HG02763 (cell line): ENCODE data around the gene FANCL.
"Not testable (repeated sequence)": the region's sequence is repeated elsewhere in the genome, so short reads cannot be mapped to it uniquely, and the experiment has no call there.

Source experiments
- ATAC-seq: cut with Tn5 transposase; IDR thresholded peaks from one replicate; pipeline ENCODE4 v1.9.1; 2021; ENCODE audit warnings: mild to moderate bottlenecking, moderate library complexity; ENCODE audit not compliant: unreplicated experiment

FANCL gene

DNA sequence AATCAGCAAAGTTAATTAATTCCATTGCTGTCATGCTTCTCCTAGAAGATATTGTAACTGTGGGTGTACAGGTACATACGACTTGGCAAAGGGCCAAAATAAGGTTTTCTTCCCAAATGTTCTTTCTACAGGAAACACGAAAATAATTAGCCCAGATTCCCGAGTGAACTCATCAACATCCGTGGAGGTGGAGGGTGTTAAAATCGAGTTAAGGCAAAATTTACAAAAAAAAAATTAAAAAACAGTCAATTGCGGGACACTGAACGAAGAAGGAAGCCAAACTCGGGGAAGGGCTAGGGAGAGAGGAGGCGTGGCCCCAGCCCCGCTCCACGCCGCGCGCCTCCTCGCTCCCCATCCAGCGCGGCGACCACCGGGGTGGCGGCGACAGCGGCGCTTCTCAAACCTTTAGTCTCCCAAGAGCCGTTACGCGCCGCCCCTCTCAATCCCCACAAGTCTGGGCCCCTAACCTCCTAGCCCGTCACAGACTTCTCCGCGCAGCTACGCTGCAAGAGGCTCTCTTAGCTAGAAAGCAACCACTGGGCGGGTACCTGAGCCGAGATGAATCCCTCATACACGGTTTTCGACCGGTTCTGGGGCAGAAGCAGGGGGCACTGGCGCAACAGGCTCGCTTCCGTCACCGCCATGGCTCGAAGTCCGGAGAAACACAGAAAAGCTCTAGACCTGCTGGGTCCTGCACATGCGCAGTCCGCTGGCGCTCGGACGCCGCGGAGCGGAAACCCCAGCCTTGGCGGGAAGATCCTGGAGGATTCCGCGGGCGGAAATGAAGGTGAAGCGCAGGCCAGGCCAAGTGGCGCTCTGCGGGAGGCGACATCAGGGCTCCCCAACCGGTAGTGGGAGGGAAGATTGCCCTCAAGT, at the start of gene FANCL:
FANCL (minus strand) TSS at position 656 of the 876 bp plus-strand sequence; CDS start at position 644, 12 bp downstream.
- peak; percentile 82 for ATAC-seq

DNA sequence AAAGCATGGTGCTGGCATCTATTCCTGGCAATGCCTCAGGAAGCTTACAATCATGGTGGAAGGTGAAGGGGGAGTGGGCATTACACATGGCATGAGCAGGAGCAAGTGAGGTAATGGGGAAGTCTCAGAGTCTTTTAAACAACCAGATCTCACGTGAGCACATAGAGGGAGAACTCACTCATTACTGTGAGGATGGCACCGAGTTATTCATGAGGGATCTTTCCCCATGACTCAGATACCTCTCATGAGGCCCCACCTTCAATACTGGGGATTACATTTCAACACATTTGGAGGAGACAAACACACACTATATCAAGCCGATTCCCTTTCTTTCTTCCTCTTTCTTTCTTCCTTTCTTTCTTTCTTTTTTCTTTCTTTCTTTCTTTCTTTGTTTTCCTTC, 47.9 kb upstream of the FANCL start:
- no peak for ATAC-seq

DNA sequence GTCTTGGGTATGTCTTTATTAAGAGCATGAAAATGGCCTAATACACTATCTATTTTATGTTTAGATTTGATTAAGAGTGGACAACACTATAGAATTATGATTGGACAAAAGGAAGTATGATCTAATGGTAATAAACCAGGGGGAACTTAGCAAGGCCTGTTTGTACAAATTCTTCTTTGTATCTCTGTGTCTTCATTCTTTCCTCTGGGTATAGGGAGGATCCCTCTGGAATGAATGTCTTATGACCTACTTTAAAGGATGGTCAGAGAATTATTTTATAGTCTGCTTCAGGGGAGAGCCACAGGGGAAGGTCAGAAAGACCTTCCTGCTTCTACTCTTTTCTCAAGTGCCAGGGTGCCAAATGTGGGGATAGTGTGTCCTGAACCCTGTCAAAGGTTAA, 42.8 kb upstream of the FANCL start:
- ATAC-seq = no peak

DNA sequence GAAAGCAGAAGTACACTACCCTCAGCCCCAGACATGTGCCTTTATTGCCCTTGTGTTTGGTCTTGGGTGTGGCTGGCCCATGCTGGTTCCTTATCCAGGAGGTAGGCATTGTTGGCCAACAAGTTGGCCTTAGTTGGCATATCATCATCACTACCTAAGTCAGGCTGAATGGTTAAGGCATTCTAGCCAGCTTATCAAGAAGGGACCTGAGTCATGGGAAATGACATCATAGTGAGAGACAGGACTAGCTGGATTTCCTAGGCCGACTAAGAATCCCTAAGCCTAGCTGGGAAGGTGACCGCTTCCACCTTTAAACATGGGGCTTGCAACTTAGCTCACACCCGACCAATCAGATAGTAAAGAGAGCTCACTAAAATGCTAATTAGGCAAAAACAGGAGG, 34.0 kb upstream of the FANCL start:
- not testable (repeated sequence) for ATAC-seq

DNA sequence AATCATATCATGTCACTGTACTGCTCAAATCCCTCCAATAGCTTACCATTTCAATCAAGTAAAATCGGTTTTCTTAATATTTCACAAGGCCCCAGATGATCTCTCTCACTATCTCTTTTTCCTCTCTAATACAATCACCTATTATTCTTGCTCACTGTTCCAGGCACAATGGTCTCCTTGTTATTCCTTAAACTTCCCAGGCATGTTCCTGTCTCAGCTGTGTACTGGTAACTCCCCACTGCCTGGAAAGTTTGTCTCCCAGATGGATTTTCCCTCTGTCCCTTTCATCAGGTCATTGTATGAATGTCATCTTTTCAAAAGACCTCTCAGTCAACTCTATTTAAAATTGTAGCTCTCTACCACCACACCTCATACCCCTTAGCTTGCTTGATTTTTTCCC, 30.7 kb upstream of the FANCL start:
- ATAC-seq = no peak

DNA sequence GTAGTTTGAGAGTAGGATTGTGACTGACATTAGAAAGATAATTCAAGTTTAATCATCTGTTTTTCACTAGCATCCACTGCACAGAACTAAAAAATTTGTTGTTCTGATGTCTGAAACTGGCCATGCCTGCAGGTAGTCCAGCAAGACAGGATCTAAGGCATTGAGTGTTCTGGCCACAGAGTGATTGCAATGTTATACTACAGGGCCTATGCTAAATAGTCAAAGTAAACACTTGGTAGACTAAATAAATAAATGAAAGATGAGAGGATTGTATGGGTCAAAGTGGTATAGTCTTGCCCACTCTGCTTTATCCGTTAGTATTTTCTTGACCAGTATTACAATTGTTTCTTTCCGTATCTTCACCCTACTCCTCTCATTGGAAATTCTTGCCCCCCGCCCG, 27.6 kb upstream of the FANCL start:
- no peak for ATAC-seq

DNA sequence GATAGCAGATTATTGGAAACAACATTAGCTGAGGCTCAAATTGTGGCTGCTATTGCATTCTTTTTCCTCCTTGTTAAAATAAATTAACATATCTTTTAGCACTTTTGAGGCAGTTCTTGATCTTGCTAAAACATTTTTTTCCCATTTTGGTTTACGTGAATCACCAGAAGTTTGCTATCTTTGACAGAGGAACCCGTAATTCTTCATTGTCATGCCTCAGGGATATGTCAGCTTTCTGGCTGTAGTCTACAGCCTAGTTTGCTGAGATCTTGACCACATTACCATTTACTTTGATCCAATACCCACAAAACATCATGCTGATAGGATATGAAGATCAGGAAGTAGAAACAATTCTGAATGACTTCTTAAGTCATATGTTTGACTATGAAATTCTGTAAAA, 25.1 kb upstream of the FANCL start:
- ATAC-seq = no peak

DNA sequence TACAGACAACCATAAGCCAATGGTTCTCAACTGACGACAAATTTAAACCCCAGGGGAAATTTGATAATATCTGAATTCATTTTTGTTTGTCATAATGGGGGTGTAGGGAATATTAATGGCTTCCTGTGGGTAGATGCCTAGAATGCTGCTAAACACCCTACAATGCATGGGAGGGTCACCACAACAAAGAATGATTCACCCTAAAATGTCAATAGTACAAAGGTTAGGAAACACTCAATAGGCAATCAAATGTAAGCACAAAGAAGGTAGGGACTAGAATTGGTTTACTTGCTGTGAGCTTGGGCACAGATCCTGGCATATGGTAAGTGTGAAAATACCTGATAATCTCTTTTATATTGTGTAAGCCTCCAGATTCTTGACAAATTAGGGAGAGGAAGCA, 20.1 kb upstream of the FANCL start:
- no peak for ATAC-seq

DNA sequence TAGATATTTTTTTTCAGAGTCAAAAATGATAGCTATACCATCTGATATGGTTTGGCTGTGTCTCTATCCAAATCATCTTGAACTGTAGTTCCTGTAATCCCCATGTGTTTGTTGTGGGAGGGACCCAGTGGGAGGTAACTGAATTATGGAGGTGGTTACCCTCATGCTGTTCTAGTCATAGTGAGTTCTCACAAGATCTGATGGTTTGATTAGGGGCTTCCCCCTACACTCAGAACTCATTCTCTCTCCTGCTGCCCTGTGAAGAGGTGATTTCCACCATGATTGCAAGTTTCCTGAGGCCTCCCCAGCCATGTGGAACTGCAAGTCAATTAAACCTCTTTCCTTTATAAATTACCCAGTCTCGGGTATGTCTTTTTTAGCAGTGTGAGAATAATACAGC, 17.3 kb upstream of the FANCL start:
- ATAC-seq = not testable (repeated sequence)

DNA sequence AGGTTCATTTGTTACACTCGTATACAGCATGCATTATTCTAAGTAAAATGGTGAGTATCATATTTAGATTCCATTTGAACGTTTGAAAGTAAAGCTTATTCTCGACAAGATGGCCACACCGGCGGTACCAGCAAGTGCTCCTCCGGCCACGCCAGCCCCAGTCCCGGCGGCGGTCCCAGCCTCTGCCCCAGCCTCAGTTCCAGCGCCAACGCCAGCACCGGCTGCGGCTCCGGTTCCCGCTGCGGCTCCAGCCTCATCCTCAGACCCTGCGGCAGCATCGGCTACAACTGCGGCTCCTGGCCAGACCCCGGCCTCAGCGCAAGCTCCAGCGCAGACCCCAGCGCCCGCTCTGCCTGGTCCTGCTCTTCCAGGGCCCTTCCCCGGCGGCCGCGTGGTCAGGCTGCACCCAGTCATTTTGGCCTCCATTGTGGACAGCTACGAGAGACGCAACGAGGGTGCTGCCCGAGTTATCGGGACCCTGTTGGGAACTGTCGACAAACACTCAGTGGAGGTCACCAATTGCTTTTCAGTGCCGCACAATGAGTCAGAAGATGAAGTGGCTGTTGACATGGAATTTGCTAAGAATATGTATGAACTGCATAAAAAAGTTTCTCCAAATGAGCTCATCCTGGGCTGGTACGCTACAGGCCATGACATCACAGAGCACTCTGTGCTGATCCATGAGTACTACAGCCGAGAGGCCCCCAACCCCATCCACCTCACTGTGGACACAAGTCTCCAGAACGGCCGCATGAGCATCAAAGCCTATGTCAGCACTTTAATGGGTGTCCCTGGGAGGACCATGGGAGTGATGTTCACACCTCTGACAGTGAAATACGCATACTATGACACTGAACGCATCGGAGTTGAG, 10.4 kb upstream of the FANCL start:
- ATAC-seq = not testable (repeated sequence)

DNA sequence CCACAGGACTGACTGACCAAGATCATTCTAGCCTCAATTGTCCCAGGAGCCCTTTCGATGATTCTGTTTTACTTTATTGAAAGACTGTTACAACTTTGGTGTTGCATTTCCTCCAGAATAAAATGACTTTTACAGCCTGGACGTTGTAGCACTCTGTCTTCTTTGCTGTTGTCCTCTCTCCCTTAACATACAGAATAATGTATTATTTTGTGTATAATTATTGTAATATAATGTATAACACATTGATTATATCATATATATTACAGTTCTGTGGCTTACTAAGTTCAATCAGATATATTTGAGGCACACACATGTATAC, 380 bp upstream of the FANCL start:
- ATAC-seq = no peak

DNA sequence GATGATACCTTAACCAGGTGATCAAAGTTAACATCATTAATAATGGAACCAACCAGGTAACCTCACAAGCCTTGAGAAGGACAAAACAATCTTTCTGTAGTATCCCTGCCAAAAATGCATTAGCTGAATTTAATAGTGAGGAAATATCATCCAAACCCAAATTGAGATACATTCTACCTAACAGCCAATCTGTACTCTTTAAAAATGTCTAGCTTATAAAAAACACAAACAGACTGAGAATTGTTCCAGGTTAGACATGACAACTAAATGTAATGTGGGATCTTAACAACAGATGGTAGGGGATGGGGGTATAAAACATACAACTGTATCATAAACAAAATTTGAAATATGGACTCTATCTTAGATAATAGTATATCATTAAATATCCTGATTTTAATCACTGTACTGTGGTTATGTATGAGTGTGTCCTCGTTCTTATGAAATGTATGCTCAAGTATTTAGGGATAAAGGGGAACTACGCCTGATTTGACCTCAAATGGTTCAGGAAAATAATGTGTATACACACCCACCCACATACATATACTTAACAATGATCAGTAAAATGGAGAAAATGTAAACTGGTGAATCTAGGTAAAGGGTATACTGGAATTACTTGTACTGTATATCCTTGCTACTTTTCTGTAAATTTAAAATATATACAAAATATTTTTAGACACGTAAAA, 1.7 kb downstream of the FANCL start:
- no peak for ATAC-seq

DNA sequence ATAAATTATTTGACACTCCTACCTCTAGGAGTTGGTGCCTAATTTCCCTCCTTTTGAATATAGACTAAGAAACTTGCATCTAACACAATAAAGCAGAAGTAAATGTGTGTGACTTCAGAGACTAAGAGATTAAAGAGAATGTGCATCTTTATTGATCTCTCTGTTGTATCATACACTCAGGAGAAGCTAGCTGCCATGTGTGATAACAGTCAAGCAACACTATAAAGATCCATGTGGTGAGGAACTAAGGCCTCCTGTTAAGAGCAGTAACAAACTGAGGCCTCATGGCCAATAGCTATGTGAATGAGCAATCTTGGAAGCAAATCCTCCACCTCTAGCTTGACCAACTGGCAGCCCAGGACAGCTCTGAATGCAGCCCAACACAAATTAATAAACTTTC, 3.4 kb downstream of the FANCL start:
- ATAC-seq = no peak

DNA sequence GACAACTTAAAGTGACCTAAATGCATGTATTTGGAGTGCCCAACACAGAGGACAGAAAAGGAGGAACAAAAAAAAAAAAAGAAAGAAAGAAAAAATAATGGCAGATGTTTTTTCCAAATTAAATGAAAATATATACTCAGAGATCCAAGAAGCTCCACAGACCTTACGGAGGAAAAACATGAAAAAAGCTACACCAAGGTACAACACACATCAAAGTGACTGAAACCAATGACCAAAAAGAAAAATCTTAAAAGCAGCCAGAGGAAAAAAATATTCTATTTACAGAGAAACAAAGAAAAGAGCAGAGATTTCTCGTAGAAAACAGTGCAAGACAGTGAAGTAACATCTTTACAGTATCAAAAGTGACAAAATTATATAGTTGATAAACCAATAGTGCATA, 5.1 kb downstream of the FANCL start:
- ATAC-seq = no peak

DNA sequence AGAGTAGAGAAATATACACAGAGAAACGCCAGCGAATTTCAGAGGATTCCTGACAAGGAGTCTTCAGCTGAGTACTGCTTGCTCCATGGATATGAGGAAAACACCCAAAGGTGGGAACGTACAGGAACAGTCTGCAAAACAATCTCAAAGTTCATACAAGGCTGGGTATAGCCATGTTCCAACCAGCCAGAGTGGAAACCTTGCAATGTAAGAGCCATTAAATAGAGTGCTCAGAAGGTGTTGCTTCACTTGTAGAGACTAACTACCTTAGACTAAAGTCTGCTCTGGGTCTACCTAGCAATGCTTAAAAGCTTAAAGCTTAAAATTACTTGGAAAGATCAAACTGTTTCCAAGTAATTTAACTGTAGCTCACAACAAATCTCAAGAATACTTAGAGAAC, 6.0 kb downstream of the FANCL start:
- no peak for ATAC-seq

DNA sequence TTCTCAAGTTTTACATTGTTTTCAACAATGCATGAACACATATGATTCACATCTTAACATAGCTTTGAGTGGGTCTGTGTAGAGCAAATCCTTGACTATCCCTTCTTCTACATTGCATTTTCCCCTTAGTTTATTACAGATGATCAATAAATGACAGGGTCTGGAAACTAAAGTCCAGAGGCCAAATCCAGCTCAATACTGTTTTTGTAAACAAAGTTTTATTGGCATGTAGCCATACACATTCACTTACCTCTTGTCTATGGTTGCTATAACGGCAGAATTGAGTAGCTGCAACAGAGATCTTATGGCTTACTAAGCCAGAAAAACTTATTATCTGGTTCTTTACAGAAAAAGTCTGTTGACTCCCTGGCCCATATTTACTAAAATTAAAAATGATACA, 12.8 kb downstream of the FANCL start:
- ATAC-seq = no peak

DNA sequence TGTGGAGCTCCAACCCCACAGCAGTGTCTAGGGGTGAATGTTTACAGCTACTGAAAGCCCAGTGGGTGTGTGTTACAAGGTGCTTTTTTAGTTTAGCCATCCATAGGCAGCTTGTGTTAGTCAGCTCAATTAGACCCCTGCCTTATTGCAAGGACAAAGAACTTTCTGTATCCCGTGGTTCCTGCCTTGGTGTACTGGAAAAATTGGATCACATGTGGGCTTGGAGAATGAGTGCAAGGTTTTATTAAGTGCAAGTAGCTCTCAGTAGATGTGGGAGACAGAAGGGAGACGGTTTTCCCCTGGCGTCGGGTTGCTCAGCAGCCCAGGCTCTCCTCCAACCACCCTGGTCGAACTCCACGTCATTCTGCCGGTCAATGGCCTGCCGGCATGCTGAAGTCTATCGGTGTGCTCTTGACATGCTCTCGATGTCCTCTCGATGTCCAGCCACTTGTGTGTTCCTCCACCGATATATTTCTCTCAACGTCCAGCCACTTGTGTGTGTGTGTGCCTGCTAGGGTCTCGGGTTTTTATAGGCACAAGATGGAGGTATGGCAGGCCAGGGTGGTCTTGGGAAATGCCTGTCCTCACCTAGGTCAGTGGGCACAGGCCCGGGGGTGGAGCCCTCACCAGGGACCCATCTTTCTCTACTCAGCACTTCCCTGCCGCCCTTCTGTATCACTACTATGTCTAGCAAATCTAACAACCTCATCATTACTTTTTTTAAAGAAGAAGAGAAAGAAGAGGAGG, 13.8 kb downstream of the FANCL start:
- ATAC-seq = no peak

DNA sequence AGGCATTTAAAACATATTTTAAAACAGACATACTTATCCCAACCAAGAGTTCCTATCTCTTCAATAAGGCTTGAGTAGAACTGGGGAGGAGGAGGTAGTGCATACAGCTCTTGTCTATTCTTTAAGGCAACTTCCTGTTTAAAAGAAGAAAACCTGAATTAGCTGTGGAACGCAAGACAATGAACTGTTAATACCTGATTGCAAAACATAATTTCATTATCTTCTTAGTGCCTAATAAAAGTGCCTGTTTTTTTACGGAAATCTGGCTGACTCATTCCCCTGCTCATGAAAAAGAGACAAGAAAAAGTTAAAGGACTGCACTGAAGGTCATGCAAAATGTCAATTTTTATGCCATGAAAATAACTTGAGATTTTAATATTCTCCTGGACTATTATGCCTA, 19.2 kb downstream of the FANCL start:
- no peak for ATAC-seq

DNA sequence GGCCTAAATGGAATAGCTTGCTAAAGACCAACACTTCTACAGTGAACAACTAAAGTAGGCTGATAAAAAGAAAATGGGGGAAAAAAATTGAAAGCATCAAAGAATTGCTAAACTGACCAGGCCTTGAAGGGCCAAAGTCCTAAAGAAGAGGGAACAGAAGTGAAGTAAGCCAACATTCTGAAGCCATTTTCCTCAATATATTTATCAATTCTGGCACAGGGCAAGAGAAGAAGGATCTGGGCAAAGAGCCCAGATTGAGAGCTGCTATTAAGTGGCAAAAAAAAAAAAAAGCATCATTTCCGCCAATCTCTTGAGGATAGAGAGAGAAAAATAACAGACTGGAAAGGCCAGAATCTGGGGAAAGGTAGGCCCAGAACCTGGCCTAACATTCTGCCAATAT, 25.7 kb downstream of the FANCL start:
- ATAC-seq = no peak

DNA sequence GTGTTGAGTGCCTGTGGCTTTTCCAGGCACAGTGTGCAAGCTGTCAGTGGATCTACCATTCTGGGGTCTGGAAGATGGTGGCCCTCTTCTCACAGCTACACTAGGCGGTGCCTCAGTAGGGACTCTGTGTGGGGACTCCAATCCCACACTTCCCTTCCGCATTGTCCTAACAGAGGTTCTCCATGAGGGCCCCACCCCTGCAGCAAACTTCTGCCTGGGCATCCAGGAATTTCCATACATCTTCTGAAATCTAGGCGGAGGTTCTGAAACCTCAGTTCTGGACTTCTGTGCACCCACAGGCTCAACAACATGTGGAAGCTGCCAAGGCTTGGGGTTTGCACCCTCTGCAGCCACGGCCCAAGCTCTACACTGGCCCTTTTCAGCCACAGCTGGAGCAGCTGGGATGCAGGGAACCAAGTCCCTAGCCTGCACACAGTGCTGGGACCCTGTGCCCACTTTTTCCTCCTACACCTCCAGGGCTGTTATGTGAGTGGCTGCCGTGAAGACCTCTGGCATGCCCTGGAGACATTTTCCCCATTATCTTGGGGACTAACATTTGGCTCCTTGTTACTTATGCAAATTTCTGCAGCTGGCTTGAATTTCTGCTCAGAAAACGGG, 30.1 kb downstream of the FANCL start:
- not testable (repeated sequence) for ATAC-seq
